Loucy (cell line): ENCODE data around the gene EXD3.

Experiments used
- EZH2phosphoT487 ChIP-seq: fragments of 200-600 bp; IDR thresholded peaks from 2 replicates; pipeline ENCODE4 v1.6.1; 2018; ENCODE audit warnings: antibody characterized with exemption, mild to moderate bottlenecking, moderate library complexity, borderline replicate concordance
- TF ChIP-seq, protein P1 (sequence below): fragments of 200-600 bp; sonication (generic); conservative IDR thresholded peaks from 2 replicates; pipeline ENCODE4 v1.5.1; 2014; ENCODE audit warnings: mild to moderate bottlenecking, antibody characterized with exemption, low read length

DNA sequence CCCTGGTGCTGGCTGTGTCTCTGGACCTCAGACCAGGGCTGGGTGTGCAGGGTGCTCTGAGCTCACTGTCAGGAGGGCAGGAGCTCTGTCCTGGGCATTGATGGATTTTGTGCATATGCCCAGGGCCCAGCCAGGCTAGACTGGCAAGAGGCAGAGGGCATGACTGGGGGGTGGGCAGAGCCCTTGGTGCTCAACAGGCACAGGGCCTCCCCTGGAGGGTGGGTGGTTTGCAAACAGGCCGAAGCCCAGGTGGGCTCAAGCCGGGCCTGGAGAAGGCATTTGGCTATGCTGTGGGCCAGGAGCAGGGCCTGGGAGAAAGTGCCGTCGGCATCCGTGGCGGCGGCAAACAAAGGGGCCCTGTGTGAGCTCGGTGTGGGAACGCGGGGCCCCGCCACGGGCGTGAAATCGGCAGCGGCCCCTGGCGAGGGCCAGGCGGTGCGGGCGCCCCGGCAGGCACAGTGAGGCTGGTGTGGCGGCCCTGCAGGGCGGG is 119.0 kb downstream of the EXD3 start:
- TF ChIP-seq, protein P1, sequence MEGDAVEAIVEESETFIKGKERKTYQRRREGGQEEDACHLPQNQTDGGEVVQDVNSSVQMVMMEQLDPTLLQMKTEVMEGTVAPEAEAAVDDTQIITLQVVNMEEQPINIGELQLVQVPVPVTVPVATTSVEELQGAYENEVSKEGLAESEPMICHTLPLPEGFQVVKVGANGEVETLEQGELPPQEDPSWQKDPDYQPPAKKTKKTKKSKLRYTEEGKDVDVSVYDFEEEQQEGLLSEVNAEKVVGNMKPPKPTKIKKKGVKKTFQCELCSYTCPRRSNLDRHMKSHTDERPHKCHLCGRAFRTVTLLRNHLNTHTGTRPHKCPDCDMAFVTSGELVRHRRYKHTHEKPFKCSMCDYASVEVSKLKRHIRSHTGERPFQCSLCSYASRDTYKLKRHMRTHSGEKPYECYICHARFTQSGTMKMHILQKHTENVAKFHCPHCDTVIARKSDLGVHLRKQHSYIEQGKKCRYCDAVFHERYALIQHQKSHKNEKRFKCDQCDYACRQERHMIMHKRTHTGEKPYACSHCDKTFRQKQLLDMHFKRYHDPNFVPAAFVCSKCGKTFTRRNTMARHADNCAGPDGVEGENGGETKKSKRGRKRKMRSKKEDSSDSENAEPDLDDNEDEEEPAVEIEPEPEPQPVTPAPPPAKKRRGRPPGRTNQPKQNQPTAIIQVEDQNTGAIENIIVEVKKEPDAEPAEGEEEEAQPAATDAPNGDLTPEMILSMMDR = no peak
- TF ChIP-seq EZH2phosphoT487 = no peak
